GM21515 (cell line): ENCODE results near the gene SLC12A6.
"Not testable (repeated sequence)": the region's sequence is repeated elsewhere in the genome, so short reads cannot be mapped to it uniquely, and the experiment has no call there.

ENCODE experiments used
- ATAC-seq: cut with Tn5 transposase; IDR thresholded peaks from one replicate; pipeline ENCODE4 v1.9.1; 2021; ENCODE audit not compliant: unreplicated experiment

The SLC12A6 gene

DNA sequence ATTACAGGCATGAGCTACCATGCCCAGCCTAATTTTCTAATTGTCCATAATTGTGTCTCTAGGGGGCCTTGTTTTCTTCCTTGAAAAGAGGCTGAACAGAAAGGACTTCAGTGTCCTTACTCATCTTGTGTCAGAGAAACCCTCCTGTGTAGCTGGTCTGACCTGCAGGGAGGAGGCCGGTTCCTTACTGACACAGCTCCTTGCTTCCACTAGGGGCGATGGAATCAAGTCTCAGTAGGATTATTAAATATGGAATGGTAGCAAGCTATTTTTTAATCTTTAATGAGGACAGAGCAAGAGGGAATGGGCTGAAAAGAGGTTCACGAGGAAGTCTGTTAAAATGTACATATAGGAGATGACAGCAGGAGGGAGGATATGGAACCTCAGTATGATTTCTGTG, 20.8 kb upstream of the SLC12A6 start:
- ATAC-seq: no peak

DNA sequence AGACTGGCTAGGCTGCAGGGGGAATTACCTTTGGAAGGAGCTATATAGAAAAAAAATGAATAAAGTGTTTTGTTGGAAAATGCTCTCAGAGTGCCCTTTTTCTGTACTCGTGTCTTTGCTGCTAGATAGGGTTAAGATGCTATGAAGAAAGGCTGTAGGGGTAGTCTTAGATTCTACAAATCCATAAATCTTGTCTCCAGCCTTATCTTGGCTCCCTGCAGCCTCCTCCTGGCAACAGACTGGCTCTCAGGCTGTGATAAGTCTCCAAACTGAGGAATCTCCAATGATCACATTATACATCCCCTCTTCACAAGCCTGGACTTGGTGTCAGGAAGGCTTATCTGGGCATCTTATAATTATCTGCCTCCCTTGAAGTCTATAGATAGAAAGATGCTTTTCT, 20.1 kb upstream of the SLC12A6 start:
- no peak for ATAC-seq

DNA sequence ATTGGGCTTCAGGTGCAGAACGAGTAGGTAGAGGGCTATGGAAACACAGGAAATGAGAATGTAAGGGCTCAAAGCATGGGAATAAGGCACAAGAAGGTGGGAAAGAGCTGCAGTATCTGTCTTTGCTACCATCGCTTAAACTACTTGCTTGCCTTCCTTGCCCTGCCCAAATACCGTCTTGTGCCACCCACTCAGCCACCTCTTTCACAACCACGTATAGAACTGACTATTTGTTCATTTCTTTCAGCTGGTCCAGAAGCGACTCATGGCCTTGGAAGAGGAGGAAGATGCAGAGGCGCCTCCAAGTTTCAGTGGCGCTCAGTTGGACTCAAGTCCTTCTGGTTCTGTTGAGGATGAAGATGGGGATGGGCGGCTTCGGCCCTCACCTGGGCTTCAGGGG, 17.7 kb upstream of the SLC12A6 start:
- ATAC-seq: no peak

DNA sequence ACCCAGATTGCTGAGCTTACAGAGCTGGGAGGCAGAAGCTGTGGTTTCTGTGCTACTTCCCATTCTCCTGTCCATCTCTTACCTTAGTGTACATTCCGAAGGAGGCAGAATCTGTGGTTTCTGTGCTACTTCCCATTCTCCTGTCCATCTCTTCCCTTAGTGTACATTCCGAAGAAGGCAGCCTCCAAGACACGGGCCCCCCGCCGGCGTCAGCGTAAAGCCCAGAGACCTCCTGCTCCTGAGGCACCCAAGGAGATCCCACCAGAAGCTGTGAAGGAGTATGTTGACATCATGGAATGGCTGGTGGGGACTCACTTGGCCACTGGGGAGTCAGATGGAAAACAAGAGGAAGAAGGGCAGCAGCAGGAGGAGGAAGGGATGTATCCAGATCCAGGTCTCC, 16.7 kb upstream of the SLC12A6 start:
- no peak for ATAC-seq

DNA sequence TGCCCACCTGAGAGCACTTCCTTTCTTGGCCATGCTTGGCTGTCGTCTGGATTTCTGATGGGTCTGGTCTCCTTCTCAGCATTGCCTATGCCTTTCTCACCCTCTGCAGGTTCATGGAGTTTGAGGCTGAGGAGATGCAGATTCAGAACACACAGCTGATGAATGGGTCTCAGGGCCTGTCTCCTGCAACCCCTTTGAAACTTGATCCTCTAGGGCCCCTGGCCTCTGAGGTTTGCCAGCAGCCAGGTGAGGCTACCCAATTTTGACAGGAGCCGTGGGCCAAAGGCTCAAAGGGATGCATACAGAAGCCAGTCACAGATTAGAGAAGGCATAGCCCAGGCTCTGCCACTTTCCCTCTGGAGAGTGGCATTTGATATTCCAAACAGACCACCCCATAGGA, 16.0 kb upstream of the SLC12A6 start:
- no peak for ATAC-seq

DNA sequence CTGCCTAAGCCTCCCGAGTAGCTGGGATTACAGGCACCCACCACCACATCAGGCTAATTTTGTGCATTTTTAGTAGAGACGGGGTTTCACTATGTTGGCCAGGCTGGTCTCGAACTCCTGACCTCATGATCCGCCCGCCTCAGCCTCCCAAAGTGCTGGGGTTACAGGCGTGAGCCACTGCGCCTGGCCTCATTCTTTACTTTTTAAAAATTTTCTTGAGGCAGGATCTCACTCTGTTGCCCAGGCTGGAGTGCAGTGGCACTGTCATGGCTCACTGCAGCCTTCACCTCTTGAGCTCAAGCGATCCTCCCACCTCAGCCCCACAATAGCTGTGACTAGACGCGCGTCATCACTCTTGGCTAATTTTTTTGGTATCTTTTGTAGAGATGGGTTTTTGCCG, 15.4 kb upstream of the SLC12A6 start:
- not testable (repeated sequence) for ATAC-seq

DNA sequence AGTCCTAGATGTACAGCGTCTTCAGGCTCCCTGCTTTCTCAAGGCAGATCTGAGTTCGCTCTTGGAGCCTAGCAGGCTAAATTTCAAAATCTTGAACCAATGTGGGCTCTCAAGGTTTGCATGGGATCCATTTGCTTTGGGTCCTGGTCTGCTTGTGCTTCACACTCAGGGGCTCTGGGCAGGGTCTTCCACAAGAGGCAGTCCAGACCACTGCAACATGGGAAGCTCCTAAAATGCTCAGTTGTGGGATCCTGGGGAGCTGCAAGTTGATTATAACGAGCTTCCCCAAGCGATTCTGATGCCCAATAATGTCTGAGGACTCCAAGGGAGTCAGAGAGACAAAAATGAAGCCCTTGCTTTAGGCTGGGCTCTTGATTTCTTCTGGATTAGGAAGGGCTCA, 12.2 kb upstream of the SLC12A6 start:
- ATAC-seq: no peak

DNA sequence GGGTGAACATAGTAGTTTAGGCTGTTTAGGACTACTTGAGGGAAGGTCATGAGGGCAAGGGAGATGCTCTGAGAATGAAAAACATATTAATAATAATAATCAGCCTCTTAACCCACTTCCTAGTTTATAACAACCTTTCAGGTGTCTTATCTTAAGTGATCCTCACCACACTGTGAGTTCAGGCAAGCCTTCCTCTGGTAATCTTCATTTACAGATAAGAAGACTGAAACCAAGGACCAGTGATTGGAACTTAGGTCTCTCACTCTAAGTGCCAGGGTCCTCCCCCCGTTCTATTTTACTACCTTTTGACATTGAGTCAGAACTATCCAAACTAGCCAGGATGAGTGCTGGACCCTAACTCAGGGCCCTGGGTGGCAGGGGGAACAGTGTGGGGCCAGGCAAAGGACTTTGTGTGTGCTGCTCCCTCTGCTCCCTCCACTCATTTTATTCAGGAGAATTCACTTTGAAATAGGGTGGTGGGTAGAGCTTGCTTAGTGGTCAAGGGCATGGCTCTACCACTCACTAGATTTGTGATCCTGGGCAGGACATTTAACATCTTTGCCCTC, 11.2 kb upstream of the SLC12A6 start:
- ATAC-seq: no peak

DNA sequence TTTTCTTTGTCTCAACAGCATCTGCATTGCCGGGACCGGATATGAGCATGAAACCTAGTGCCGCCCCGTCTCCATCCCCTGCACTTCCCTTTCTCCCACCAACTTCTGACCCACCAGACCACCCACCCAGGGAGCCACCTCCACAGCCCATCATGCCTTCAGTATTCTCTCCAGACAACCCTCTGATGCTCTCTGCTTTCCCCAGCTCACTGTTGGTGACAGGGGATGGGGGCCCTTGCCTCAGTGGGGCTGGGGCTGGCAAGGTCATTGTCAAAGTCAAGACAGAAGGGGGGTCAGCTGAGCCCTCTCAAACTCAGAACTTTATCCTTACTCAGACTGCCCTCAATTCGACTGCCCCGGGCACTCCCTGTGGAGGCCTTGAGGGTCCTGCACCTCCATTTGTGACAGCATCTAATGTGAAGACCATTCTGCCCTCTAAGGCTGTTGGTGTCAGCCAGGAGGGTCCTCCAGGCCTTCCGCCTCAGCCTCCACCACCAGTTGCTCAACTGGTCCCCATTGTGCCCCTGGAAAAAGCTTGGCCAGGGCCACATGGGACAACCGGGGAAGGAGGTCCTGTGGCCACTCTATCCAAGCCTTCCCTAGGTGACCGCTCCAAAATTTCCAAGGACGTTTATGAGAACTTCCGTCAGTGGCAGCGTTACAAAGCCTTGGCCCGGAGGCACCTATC, 10.5 kb upstream of the SLC12A6 start:
- ATAC-seq: no peak

DNA sequence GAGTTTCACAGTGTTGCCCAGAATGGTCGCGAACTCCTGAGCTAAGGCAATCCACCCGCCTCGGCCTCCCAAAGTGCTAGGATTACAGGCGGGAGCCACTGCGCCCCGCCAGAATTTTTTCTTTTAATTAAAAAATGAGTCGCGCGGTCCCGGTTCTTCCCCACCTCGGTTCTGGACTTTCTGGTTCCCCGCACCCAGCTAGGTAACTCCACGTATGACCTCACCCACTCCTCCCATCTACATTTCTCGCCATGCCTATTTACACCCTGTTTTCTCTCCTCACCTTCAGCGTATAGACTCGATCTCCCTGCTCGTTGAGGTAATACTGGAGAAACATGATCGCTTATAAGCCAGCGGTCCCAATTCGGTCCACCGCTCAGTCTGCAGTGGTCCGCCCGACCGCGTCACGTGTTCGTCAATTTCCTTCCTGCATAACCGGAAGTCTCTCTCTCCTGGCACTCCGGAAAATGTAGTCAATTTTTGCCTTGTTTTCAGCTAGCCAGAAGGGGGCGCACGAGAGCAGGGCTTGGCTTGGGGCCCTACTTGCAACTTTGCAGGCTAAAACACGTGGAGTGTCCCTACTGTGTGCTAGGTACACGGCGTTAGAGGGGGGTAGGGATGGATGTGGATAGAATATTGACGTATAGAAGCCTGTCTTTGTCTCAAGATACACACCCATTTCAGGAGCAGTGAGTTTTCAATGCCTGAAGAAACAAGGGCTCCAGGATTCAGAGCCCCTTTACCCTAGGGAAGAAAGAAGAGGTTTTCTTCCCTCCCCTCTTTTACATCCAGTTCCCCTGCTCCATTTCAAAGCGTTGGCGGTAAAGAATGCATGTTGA, 5.4 kb upstream of the SLC12A6 start, which contains the start of the genes NOP10 and NUTM1:
Gene NOP10, minus strand, starts transcription at position 400 of the 839 bp plus-strand sequence. Its CDS starts 63 bp downstream, at position 337.
Gene NUTM1, plus strand, starts transcription at position 579 of the 839 bp plus-strand sequence. CDS start 382 bp downstream, outside the sequence.
- ATAC-seq: peak; percentile 83

DNA sequence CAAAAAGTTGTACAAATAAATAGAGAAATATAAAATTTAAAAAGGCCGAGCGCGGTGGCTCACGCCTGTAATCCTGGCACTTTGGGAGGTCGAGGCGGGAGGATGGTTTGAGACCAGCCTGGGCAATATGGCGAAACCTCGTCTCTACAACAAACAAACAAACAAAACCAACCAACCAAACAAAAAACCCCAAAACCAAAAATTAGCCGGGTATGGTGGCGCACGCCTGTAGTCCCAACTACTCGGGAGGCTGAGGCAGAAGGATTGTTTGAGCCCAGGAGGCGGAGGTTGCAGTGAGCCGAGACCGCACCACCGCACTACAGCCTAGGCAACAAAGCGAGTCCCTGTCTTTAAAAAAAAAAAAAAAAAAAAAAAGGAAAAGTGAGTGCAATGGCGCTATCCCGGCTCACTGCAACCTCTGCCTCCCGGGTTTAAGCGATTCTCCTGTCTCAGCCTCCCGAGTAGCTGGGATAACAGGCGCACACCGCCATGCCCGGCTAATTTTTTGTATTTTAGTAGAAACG, 4.7 kb upstream of the SLC12A6 start:
- ATAC-seq: not testable (repeated sequence)

DNA sequence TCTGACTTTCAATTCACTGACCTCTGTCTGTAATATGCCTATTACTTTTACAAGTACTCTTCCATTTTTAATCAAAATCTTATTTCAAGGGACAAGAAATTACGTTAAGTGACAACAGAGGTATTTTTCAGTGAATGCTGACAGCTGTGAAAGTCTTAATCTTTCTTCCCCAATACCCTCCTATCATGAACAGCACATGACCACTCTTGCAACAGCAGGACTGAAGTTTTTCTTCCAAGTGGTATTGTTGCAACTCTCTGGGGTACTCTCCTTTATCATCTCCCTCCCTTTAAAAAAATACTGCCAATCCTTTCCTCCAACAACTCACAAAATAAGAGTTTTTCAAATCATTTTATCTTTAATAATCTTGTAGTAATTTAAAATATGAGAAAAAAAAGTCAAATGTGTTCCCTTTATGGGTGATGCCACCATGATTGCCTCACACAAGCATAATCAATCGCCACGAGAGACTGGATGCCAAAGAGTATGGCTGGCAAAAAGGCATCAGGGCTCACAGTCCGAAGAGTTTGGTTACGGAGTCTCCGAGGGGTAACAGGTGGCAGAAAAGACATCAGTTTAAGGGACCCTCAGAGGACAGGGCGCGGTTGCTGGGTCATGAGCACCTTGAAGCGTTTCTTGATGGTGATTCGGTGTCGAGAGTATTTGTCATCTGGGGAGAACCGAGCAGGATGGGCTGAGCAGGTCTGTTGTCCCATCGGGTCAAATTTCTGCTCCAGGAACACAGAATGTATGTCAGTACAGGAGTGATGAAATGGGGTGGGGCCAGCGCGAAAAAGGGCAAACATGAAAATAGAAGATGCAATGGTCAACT, 4.0 kb upstream of the SLC12A6 start:
- no peak for ATAC-seq

DNA sequence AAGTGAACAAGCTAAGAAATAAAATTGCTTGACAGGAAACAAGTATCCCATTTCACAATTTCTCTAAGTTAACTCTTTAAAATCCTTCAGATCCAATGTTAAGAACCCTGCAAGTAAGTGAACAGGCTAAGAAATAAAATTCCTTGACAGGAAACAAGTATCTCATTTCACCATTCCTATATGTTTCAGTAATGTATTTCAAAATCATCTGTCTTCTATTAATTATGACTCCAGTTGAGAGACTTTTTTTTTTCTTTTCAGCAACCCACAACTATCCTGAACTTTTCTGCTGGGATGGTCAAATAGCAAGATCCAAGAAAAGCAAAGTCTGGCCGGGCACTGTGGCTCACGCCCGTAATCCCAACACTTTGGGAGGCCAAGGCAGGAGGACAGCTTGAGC, 2.4 kb upstream of the SLC12A6 start:
- ATAC-seq: no peak

DNA sequence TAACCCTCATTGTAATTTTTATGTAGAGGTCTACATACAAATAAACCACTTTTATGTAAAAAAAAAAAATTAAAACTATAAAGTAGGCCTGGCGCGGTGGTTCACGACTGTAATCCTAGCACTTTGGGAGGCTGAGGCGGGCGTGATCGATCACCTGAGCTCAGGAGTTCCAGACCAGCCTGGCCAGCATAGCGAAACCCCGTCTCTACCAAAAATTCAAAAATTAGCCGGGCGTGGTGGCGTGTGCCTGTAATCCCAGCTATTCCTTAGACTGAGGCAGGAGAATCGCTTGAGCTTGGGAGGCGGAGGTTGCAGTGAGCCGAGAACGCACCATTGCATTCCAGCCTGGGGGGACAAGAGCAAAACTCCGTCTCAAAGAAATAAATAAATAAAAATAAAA, 766 bp upstream of the SLC12A6 start:
- ATAC-seq: no peak

DNA sequence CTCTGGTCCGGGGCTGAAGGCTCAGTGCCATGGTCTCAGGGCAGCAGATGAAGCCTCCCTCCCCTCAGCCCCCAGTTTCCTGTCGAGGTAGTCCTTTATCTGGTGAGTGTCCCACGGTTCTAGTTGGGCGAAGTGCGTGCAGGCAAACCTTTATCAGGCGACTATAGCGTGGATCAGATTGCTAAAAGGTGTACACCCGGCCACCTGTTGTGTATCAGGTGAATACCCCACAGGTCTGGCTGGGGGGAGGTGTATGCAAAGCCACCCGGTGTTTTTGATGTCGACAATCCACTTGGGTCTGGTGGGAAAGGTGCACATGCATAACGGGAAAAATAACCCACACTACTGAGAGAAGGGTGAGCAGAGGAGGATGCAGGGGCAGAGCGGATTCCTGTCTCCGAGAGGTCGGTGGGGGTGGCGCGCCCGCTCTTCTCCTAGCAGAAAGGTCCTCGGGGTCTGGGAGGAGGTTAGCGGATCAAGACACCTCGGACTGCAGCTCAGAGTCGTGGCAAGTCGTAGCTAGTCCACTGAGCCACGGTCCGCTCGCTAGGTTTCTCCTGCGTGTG, 507 bp downstream of the SLC12A6 start:
- ATAC-seq: peak; percentile 3

DNA sequence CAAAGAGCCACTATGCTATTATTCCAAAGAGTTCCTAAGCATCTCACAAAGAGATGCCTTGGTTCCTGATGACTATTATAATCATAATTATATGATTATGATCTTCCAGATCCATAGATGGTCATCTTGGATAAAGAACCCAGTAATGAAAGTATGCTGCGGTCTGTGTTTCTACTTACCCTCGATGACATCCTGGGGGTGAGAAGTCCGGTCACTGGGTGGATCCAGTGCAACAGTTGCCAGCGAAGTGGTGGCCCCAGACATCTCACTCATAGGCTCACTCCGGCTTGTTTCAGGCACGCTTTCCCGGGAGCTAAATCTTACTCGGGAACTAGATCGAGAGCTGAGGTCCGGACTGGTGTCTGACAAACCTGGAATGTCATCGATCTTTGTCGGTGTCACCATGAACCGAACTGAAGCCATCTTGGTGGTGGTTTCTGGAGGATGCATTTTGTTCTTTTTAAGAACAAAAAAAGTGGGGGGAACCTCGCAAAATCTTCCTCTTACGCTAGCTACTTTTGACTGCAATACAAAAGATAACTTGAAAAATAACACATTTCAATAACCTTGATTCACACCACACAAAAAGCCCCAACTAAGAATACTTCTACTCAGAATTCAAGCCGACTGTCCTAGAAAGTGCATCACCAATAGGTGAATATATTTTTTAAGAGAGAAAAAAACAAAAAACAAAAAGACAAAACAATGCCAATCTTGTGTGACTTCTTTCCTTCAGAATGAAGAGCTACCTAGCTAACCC, 1.2 kb downstream of the SLC12A6 start:
- ATAC-seq: no peak

DNA sequence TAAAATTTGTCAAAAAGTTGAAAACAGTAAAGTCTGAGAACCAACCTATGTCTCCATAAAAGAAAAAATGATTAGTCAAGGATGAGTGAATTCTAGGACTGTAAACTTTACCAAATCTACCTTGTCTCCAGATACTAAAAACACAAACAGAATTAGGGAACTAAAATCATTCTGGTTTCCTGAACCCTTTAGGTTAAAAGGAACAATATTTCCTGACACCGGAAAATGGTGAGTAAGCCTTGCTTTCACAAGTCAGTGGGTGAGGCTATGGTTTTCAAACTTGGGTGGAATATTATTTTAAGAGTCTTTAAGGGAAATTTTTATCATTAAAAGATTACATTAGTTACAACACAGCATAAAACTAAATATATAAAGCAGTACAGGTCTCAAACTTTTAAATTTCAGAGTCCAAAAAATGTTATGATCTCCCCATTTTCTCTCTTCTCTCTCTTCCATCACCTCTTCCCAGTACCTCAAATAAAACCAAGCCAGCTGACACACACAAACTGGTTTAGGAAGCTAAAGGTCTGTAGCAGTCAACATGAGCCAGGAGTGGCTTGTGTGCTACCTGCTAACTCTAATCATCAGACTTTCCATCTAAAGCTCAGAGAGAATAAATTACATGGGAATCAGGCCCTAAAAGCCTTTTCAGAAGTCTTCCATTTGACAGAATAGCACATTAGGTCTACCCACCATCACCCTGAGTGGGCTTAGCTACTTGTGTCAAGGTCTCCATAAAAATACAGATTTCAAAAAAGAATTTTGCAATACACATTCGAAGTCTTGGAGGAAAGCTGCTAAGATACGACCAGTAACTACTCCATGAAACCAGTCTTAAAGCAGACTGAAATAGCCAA, 2.2 kb downstream of the SLC12A6 start:
- no peak for ATAC-seq

DNA sequence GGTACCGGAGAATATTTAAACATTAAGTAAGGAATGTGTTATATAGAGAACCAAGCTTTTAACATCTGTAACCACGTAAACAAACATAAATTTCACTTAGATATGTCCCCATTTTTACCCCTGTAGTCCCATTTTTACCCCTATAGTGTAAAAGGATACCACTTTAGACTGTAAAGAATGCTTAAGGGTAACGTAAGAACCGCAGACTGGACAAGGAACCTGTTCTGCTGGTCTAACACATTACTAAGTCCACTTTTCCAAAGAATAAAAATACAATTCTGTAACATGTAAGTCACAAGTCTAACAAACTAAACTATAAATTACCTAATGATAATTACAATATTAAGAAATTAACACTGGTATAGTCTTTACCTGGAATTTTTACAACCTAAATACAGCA, 2.9 kb downstream of the SLC12A6 start:
- ATAC-seq: no peak
